H9 (cell line): ENCODE results near the gene CDYL2. TPM values are rescaled to one million over a fixed set of nuclear protein-coding genes. Genes with fewer than 3 reads are reported as not detected.

ENCODE experiments used
- DNase-seq: peaks from one replicate; pipeline ENCODE4 v3.0.0-alpha.2; 2017
- H2AFZ ChIP-seq: one replicate; pipeline ENCODE4 v1.6.1; 2013; ENCODE audit warnings: mild to moderate bottlenecking, low read length, control low read depth, moderate library complexity
- H2AK5ac ChIP-seq: 2 replicates; pipeline ENCODE4 v1.6.1; 2013; ENCODE audit warnings: low read length, control low read depth, mixed read lengths; ENCODE audit not compliant: insufficient read length
- H2BK120ac ChIP-seq: one replicate; pipeline ENCODE4 v1.6.1; 2013; ENCODE audit warnings: low read depth, mild to moderate bottlenecking, low read length, control low read depth, inconsistent platforms; ENCODE audit not compliant: poor library complexity, severe bottlenecking
- H2BK12ac ChIP-seq: 2 replicates; pipeline ENCODE4 v1.6.1; 2013; ENCODE audit warnings: low read length, control low read depth, mixed read lengths, low read depth; ENCODE audit not compliant: insufficient read length
- H2BK15ac ChIP-seq: 2 replicates; pipeline ENCODE4 v1.6.1; 2013; ENCODE audit warnings: low read depth, low read length, control low read depth
- H2BK20ac ChIP-seq: one replicate; pipeline ENCODE4 v1.6.1; 2013; ENCODE audit warnings: low read depth, mild to moderate bottlenecking, low read length, control low read depth, inconsistent platforms; ENCODE audit not compliant: poor library complexity, severe bottlenecking
- H2BK5ac ChIP-seq: 2 replicates; pipeline ENCODE4 v1.6.1; 2013; ENCODE audit warnings: low read length, control low read depth, mixed read lengths; ENCODE audit not compliant: insufficient read length
- H3K14ac ChIP-seq: 2 replicates; pipeline ENCODE4 v1.6.1; 2013; ENCODE audit warnings: low read length, control low read depth; ENCODE audit not compliant: insufficient read depth
- H3K18ac ChIP-seq: 2 replicates; pipeline ENCODE4 v1.6.1; 2013; ENCODE audit warnings: low read depth, mild to moderate bottlenecking, mixed read lengths, low read length, control low read depth; ENCODE audit not compliant: insufficient read length
- H3K23ac ChIP-seq: 2 replicates; pipeline ENCODE4 v1.6.1; 2013; ENCODE audit warnings: low read length, control low read depth, mixed read lengths, low read depth; ENCODE audit not compliant: insufficient read length
- H3K23me2 ChIP-seq: 2 replicates; pipeline ENCODE4 v1.6.1; 2013; ENCODE audit warnings: low read depth, mild to moderate bottlenecking, mixed read lengths, low read length, control low read depth; ENCODE audit not compliant: insufficient read length, poor library complexity, severe bottlenecking
- H3K27ac ChIP-seq: 2 replicates; pipeline ENCODE4 v1.5.1; 2013; ENCODE audit warnings: low read length, control low read depth, mixed read lengths, low read depth; ENCODE audit not compliant: insufficient read length
- H3K27me3 ChIP-seq: 2 replicates; pipeline ENCODE4 v1.6.1; 2013; ENCODE audit warnings: low read length, control low read depth, inconsistent platforms; ENCODE audit not compliant: insufficient read depth
- H3K4ac ChIP-seq: 2 replicates; pipeline ENCODE4 v1.6.1; 2013; ENCODE audit warnings: low read depth, mild to moderate bottlenecking, control low read depth, inconsistent platforms, low read length, moderate library complexity
- H3K4me1 ChIP-seq: 2 replicates; pipeline ENCODE4 v1.6.1; 2013; ENCODE audit warnings: low read length, control low read depth, inconsistent platforms; ENCODE audit not compliant: insufficient read depth
- H3K4me2 ChIP-seq: 2 replicates; pipeline ENCODE4 v1.6.1; 2013; ENCODE audit warnings: low read length, control low read depth, mixed read lengths; ENCODE audit not compliant: insufficient read length, insufficient read depth
- H3K56ac ChIP-seq: 2 replicates; pipeline ENCODE4 v1.6.1; 2013; ENCODE audit warnings: low read depth, mild to moderate bottlenecking, mixed read lengths, low read length, control low read depth; ENCODE audit not compliant: insufficient read length
- H3K79me1 ChIP-seq: 2 replicates; pipeline ENCODE4 v1.6.1; 2013; ENCODE audit warnings: low read depth, mild to moderate bottlenecking, moderate library complexity, low read length, control low read depth, inconsistent platforms; ENCODE audit not compliant: insufficient read depth, poor library complexity, severe bottlenecking
- H3K79me2 ChIP-seq: 2 replicates; pipeline ENCODE4 v1.6.1; 2013; ENCODE audit warnings: low read length, control low read depth, inconsistent platforms; ENCODE audit not compliant: insufficient read depth
- H3K9ac ChIP-seq: 2 replicates; pipeline ENCODE4 v1.6.1; 2013; ENCODE audit warnings: low read length, control low read depth, mixed read lengths; ENCODE audit not compliant: insufficient read length; ENCODE audit errors: extremely low read depth
- H3K9me3 ChIP-seq: one replicate; pipeline ENCODE4 v1.6.1; 2013; ENCODE audit warnings: low read depth, low read length, inconsistent platforms; ENCODE audit not compliant: control insufficient read depth
- H3T11ph ChIP-seq: one replicate; pipeline ENCODE4 v1.6.1; 2013; ENCODE audit warnings: mild to moderate bottlenecking, low read length, control low read depth, inconsistent platforms
- H4K20me1 ChIP-seq: one replicate; pipeline ENCODE4 v1.6.1; 2013; ENCODE audit not compliant: control insufficient read depth, insufficient read length, insufficient read depth
- H4K5ac ChIP-seq: 2 replicates; pipeline ENCODE4 v1.6.1; 2013; ENCODE audit warnings: low read depth, mild to moderate bottlenecking, mixed read lengths, low read length, control low read depth; ENCODE audit not compliant: insufficient read length
- H4K8ac ChIP-seq: replicated peaks from 2 replicates; pipeline ENCODE4 v1.6.1; 2013; ENCODE audit warnings: low read length, control low read depth, mixed read lengths, low read depth; ENCODE audit not compliant: insufficient read length
- H4K91ac ChIP-seq: 2 replicates; pipeline ENCODE4 v1.6.1; 2013; ENCODE audit warnings: low read depth, mild to moderate bottlenecking, moderate library complexity, mixed read lengths, low read length, control low read depth; ENCODE audit not compliant: insufficient read length
- H3K27ac Mint-ChIP-seq, 3 experiments: 2 replicates in 2 of 3; 3 replicates in 1 of 3; pipeline ENCODE4 v1.8.0; 2020 to 2021; ENCODE audit warnings: mixed read lengths in 3 of 3, mild to moderate bottlenecking in 1 of 3, moderate library complexity in 1 of 3
- H3K27me3 Mint-ChIP-seq: 2 replicates; pipeline ENCODE4 v1.8.0; 2021; ENCODE audit warnings: low read depth, mild to moderate bottlenecking, moderate library complexity, mixed read lengths
- H3K36me3 Mint-ChIP-seq, 3 experiments: 2 replicates in 2 of 3; 3 replicates in 1 of 3; pipeline ENCODE4 v1.8.0; 2020 to 2021; ENCODE audit warnings: low read depth in 3 of 3, mixed read lengths in 3 of 3; ENCODE audit not compliant: insufficient read depth in 1 of 3
- H3K4me1 Mint-ChIP-seq, 2 experiments: 2 replicates each; pipeline ENCODE4 v1.8.0; 2020; ENCODE audit warnings: mixed read lengths in 2 of 2
- H3K4me3 Mint-ChIP-seq, 2 experiments: 2 replicates in 1 of 2; 3 replicates in 1 of 2; pipeline ENCODE4 v1.8.0; 2020 to 2021; ENCODE audit warnings: mild to moderate bottlenecking in 2 of 2, mixed read lengths in 2 of 2, moderate library complexity in 1 of 2
- H3K9me3 Mint-ChIP-seq, 2 experiments: 2 replicates in 1 of 2; 3 replicates in 1 of 2; pipeline ENCODE4 v1.8.0; 2020; ENCODE audit warnings: mild to moderate bottlenecking in 2 of 2, mixed read lengths in 2 of 2, moderate library complexity in 1 of 2
- CTCF ChIP-seq: fragments of 200-600 bp; sonication (generic); conservative IDR thresholded peaks from 3 replicates; pipeline ENCODE4 v1.8.0; 2021; ENCODE audit warnings: antibody characterized with exemption, mild to moderate bottlenecking
- WGBS: extraction: QIAGEN DNeasy Blood & Tissue Kit; methylation state at CpG from one replicate; pipeline ENCODE4 v1.1.7; 2013; ENCODE audit warnings: missing lambda C conversion rate, low lambda C conversion rate, mixed read lengths; ENCODE audit not compliant: insufficient read length; ENCODE audit errors: extremely low coverage; 5-methylcytosine and 5-hydroxymethylcytosine counted together
- total RNA-seq: library from RNA; stranded (reverse); gene quantifications from 2 replicates; pipeline ENCODE4 v1.2.1, GENCODE V29; 2021

Gene CDYL2
- total RNA-seq, 1 experiment from 2014 or later: 4.2 TPM

- H3K27me3 Mint-ChIP-seq: peaks cover 8% of the 10 kb centered on the region
- WGBS: no CpG with 5 or more reads among the region's 3 CpGs
Observed at GRCh38 chr16:80691111-80691741, 113.2 kb downstream of the CDYL2 start.

More at GRCh38 chr16:80691111-80691741, 113.2 kb downstream of the CDYL2 start:
- no peak for TF ChIP-seq CTCF
- no peak overlapping the region; the same call in 1 of the 2 replicates for H3K14ac ChIP-seq
- H2BK15ac ChIP-seq: no peak overlapping the region
- no peak overlapping the region for H2BK12ac ChIP-seq
- no peak overlapping the region for H2AK5ac ChIP-seq
- no peaks in the 10 kb centered on the region for H3K23me2 ChIP-seq
- Mint-ChIP-seq H3K4me1 (peaks cover 6 to 7% of the 10 kb centered on the region in 2 experiments), H3K27ac (no peak overlapping the region), H3K36me3 (no peaks in the 10 kb centered on the region), H3K9me3 (no peaks in the 10 kb centered on the region; a peak in 1 of 5 replicates), H3K4me3 (no peak overlapping the region)
- no peak overlapping the region for H2BK5ac ChIP-seq
- no peak overlapping the region for H3T11ph ChIP-seq
- DNase-seq: no peak
- H3K4ac ChIP-seq: no peak overlapping the region
- H3K23ac ChIP-seq: no peak overlapping the region
- H2BK120ac ChIP-seq: no peak overlapping the region
- no peaks in the 10 kb centered on the region for H3K27me3 ChIP-seq
- no peaks in the 10 kb centered on the region for H3K9me3 ChIP-seq
- no peak overlapping the region for H3K9ac ChIP-seq
- no peak overlapping the region for H3K18ac ChIP-seq
- H3K4me1 ChIP-seq: no peaks in the 10 kb centered on the region
- no peak overlapping the region for H3K56ac ChIP-seq
- H4K5ac ChIP-seq: no peak overlapping the region
- no peak overlapping the region for H4K91ac ChIP-seq
- H4K20me1 ChIP-seq: no peaks in the 10 kb centered on the region
- H2BK20ac ChIP-seq: no peak overlapping the region
- no peak overlapping the region for H3K4me2 ChIP-seq
- H4K8ac ChIP-seq: no peak overlapping the region
- H2AFZ ChIP-seq: no peak overlapping the region
- no peak overlapping the region for H3K27ac ChIP-seq
- no peaks in the 10 kb centered on the region for H3K79me2 ChIP-seq
- H3K79me1 ChIP-seq: no peaks in the 10 kb centered on the region
